GM21390 (cell line): Measurements from ENCODE around the gene MYO16.
"Not testable (repeated sequence)": the region's sequence is repeated elsewhere in the genome, so short reads cannot be mapped to it uniquely, and the experiment has no call there.

ENCODE experiments used
- ATAC-seq: cut with Tn5 transposase; IDR thresholded peaks from one replicate; pipeline ENCODE4 v1.9.1; 2021; ENCODE audit not compliant: unreplicated experiment

The MYO16 gene

DNA sequence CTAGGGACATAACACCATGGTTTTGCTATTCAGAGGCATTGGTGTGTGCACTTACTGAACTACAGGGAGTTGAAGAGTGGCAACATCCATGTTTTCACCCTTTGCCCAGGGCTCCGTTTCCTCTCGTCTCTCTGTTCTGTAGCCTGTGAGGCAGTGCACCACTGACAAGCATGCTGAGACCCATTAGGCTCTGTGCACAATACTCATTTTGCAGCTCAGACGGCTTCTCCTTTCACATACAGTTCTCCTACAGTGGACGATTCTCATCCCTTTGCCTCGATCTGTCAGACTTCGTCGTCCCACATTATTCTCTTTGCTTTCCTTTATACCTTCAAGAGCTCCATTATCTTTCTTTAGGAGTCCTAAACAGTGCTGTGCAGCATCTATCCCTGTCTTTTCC, 403.7 kb downstream of the MYO16 start:
- no peak for ATAC-seq

DNA sequence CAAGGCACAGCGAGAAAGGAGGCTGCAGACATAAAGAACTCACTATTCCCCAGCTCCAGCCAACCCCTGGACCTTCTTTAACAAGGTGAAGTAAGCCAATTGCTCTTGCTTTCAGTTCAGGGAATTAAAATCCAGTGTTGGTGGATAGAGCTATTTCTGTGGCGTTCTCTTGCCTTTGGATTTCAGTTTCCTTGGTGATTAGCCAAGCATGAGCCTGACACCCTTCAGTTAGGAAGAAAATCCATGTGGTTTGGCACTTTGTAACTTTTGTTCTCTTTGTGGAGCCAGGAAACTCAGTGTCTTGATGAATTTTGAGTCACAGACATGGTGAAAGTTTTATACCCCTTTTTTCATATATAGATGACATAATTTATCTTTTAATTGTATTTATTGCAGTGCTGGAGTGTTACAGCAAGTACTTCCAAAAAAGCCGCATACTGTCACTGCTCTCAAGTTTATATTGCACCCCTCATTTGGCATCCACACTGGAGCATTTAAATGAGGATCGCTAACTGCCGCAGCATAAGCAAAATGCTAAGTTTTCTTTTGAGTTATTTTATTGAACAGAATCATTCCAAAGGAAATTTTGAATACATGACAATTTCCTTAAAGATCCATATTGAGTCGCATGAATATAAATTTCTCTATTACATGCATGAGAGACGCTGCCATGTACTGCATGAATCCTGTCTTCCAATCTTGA, 406.8 kb downstream of the MYO16 start:
- ATAC-seq, result no peak

DNA sequence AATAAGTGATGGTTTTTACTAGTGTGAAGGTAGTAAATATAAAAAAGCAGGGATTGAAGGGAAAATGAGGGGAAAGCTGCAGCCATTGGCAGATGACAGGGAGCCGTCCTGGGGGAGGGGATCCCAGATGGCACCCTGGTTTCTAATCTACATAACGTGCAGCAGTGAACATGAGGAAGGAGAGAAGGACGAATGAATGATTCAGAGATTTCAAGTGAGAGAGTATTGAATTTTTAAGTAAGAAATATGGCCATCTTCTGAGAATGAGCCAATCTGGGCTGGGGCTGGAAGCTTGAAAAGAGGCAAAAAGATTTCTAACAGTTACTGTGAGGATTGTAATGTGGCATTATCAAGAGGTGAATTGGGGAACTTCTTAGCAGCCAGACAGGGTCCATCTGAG, 414.2 kb downstream of the MYO16 start:
- no peak for ATAC-seq

- ATAC-seq, result no peak
Measured at GRCh38 chr13:109055850-109056249, 426.4 kb downstream of the MYO16 start.

DNA sequence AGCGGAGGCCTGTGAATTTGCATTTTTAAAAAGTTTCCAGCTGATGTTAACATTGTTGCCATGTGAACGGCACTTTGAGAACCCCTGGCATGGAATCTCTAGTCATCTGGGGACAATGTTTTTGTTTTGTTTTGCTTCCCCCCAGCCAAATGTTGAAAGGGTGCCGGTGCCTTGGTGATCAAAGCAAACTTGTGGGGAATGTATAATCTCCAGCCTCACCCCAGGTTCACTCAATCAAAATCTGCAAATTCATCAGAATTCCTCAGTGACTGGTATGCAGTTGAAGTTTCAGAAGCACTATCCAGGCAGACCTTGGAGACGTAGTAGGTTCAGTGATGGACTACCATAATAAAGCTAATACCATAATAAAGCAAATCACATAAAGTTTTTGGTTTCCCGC, 428.7 kb downstream of the MYO16 start:
- ATAC-seq, result no peak

DNA sequence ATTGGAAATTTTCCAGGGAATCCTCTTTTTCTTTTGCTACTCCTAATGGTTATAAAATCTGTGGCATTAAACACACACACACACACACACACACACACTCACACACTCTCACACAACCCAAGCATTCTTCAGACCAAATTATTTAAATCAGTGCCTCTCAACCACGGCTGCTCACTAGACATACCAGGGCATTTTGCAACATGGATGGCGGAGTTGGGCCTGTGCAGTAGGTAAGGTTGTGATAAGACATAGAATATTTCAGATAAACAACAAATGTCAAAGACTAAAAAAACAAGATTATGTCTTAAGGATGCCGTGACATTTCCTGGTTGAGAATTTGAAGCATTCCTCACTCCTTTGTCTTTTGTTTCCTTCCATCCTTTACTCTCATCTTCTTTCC, 443.1 kb downstream of the MYO16 start:
- ATAC-seq, result no peak

GRCh38 chr13:109074436-109074835, 445.0 kb downstream of the MYO16 start:
- ATAC-seq, result no peak

DNA sequence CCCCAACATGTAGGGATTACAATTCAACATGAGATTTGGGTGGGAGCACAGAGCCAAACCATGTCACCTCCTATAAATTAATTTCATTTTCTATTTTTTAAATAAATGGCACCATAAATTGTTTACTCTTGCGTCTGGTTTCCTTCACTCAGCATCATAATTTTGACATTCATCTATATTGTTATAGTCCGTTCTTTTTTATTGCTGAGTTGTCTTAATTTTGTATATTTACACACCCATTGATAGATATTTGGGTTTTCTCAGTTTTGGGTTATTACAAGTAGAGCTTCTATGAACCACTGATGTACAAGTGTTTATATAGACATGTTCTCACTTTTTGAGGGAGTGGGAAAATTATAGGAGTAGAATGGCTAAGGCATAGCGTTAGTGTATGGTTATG, 445.4 kb downstream of the MYO16 start:
- no peak for ATAC-seq

GRCh38 chr13:109087916-109088623, 458.7 kb downstream of the MYO16 start:
- ATAC-seq, result no peak

- ATAC-seq, result no peak
Measured at GRCh38 chr13:109088624-109088917, 459.2 kb downstream of the MYO16 start.

DNA sequence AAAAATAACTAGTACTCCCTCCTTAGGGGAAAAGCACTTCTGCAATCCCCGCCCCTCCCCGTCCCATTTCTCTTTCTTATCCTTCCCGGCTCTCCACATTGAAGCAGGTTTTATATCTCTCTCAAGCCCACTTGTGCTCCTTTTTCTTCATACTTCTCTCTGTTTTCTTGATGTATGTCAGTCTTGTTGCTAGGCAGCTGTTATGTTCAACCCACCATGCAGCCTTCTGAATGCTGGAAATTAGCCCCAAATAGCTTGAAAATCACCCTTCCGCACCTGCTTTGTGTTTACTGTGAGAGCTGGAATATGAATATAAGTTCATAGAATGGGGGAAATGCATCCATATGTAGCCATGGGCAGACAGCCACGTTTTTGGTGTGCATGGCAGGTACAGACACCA, 461.4 kb downstream of the MYO16 start:
- ATAC-seq, result no peak

GRCh38 chr13:109091249-109091648, 461.8 kb downstream of the MYO16 start:
- no peak for ATAC-seq

- ATAC-seq, result not testable (repeated sequence)
Measured at GRCh38 chr13:109092186-109092585, 462.8 kb downstream of the MYO16 start.

DNA sequence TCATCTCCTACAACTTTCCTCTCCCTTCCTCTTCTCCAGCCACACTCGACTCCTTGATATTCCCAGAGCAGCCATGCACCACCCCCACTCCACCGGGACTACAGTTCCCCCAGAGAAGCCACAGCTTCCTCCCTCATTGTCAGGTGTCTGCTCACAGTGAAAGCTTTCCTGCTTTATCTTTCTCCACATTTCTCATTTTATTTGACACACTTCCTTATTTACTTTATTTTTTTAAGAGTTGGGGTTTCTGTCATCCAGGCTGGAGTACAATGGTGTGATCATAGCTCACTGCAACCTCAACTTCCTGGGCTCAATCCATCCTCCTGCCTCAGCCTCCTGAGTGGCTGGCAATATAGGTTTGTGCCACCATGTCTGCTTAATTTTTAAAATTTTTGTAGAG, 464.6 kb downstream of the MYO16 start:
- no peak for ATAC-seq

DNA sequence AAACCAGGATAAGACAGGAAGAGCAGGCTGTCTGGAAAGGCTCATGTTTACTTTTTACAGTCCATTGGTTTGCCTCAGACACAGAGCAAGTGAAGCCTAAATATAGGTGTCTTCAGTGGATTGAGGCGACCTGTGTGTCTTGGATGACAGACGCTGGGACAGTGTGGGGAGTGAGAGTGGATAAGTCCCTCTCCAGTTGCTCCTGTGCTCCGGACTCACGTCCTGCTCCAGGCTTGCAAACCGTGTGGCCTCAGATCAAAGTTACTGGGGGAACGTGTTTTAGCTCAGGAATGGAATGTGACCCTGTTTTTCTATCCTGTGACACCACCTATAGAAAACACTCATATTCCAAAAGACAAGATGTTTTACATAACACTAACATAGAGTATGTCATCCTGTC, 465.7 kb downstream of the MYO16 start:
- ATAC-seq, result no peak

GRCh38 chr13:109096101-109096500, 466.7 kb downstream of the MYO16 start:
- ATAC-seq, result no peak

- no peak for ATAC-seq
Measured at GRCh38 chr13:109100705-109101304, 471.4 kb downstream of the MYO16 start.

- ATAC-seq, result no peak
Measured at GRCh38 chr13:109101550-109102144, 472.2 kb downstream of the MYO16 start.

DNA sequence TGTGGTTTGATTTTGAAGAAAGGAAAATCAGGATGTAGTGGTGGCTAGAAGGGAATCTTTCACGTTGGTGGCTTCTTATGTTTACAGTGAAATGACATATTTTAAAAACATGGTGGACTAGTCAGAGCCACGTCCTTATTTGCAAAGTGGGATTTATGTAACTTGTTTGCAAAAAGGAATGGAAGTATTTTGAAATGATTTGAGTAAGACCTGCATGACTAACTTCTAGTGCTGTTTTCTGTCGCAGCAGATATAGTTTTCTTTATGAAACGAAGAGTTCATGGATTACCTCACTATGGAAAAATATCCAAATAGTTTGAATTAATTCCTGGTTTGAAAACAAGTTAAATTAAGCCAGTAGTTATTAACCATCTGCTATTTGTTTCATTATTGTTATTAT, 476.5 kb downstream of the MYO16 start:
- ATAC-seq, result no peak

- ATAC-seq, result no peak
Measured at GRCh38 chr13:109110159-109110558, 480.7 kb downstream of the MYO16 start.

DNA sequence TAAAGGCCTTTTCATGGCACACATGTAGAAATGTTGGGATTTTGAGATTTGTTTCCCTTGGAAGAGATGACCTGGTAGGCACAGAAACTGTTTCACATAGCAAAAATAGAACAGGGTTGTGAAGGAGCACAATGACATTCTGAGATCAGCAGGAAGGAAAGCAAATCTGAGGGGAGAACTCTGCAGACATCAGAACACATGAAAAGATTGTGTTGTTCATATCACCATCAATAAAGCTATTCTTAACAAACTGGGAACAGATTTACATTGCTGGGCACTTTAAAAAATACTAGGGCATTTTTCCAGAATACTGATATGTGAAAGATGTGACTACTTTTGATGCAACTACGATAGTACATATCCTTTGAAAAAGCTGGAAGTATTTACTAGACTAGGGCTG, 481.7 kb downstream of the MYO16 start:
- no peak for ATAC-seq

DNA sequence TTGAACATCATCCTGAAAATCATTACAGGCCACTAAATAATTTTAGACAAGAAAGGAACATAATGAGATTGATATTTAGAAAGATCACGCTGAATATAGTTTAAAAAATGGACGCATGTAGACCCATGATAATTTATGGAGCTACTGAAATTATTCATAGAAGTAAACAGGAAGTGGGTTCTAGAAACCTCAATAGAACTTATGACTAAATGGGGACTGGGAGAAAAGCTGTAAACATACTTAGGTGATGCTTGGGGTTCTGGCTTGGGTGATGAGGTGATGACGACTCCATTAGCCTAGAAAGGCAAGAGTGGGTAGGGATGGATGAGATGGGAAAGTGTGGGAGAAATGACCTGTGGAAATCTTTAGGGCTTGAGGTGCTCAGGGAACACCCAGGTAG, 484.0 kb downstream of the MYO16 start:
- ATAC-seq, result peak; percentile 71
